ENCODE results near the gene NTF3. TPM values are rescaled to one million over a fixed set of nuclear protein-coding genes. Genes with fewer than 3 reads are reported as not detected.

Gene NTF3
- total RNA-seq, 4 donors from 2014 or later = 0.42 to 2.2 (median 2.1) TPM

- WGBS, 2 donors = 62 to 63% methylated on average over 6 of the region's 6 CpGs
- DNase-seq (ENCODE audit: low spot score in 2 of 2) = no peak
- TF ChIP-seq CTCF (IDR thresholded peaks at IDR 0.05) = no peak
- TF ChIP-seq POLR2A (IDR thresholded peaks at IDR 0.05) = no peak
- H3K4me3 ChIP-seq (ENCODE audit: low read depth, poor library complexity, severe bottlenecking) = no peak overlapping the region
- intact Hi-C loops (cut with DNase I; ENCODE audit: low total_unique reads) = no loop called here
Measured at GRCh38 chr12:5407034-5407856, 24.7 kb upstream of the NTF3 start.

GRCh38 chr12:5409619-5410018 lies 22.3 kb upstream of the NTF3 start:
- WGBS, 2 donors = 38 to 53% methylated on average over 1 of the region's 1 CpG
- no peak for TF ChIP-seq POLR2A (IDR thresholded peaks at IDR 0.05)
- no peak for DNase-seq (ENCODE audit: low spot score in 2 of 2)
- intact Hi-C loops (cut with DNase I; ENCODE audit: low total_unique reads) = no loop called here
- no peak overlapping the region for H3K4me3 ChIP-seq (ENCODE audit: low read depth, poor library complexity, severe bottlenecking)

- intact Hi-C loops (cut with DNase I; ENCODE audit: low total_unique reads) = no loop called here
- TF ChIP-seq POLR2A (IDR thresholded peaks at IDR 0.05) (no peak), CTCF (IDR thresholded peaks at IDR 0.05) (no peak)
- WGBS, 2 donors = 97 to 100% methylated on average over 1 of the region's 1 CpG
- no peak for DNase-seq (ENCODE audit: low spot score in 2 of 2)
- no peak overlapping the region for H3K4me3 ChIP-seq (ENCODE audit: low read depth, poor library complexity, severe bottlenecking)
Measured at GRCh38 chr12:5416571-5416970, 15.3 kb upstream of the NTF3 start.

- no peak overlapping the region for H3K4me3 ChIP-seq (ENCODE audit: low read depth, poor library complexity, severe bottlenecking)
- TF ChIP-seq POLR2A (IDR thresholded peaks at IDR 0.05) = no peak
- TF ChIP-seq CTCF (IDR thresholded peaks at IDR 0.05) = no peak
- no peak for DNase-seq (ENCODE audit: low spot score in 2 of 2)
- intact Hi-C loops (cut with DNase I; ENCODE audit: low total_unique reads) = no loop called here
Measured at GRCh38 chr12:5417500-5417899, 14.4 kb upstream of the NTF3 start.

- WGBS, 2 donors = 30 to 31% methylated on average over 14 of the region's 14 CpGs
- no peak overlapping the region for H3K4me3 ChIP-seq (ENCODE audit: low read depth, poor library complexity, severe bottlenecking)
- TF ChIP-seq POLR2A (IDR thresholded peaks at IDR 0.05) (no peak), CTCF (IDR thresholded peaks at IDR 0.05) (no peak)
- intact Hi-C loops (cut with DNase I; ENCODE audit: low total_unique reads) = no loop called here
- DNase-seq (ENCODE audit: low spot score in 2 of 2) = peak in 1 of 2 donors; percentile 71
Measured at GRCh38 chr12:5428332-5429221, 3.3 kb upstream of the NTF3 start.

All from lower leg skin (tissue), 4 donors.